GM08714 (cell line): Measurements from ENCODE around the gene SIL1.

Experiments used
- H3K4me3 ChIP-seq: fragments of 200-500 bp; sonication (Bioruptor generic); 2 replicates; pipeline ENCODE4 v1.5.1; 2014; ENCODE audit warnings: mild to moderate bottlenecking, low read length, inconsistent platforms
- ZNF274 ChIP-seq: IDR thresholded peaks from 2 replicates; pipeline ENCODE4 v1.6.1; 2012; ENCODE audit warnings: mild to moderate bottlenecking, low read depth, low read length

The SIL1 gene

DNA sequence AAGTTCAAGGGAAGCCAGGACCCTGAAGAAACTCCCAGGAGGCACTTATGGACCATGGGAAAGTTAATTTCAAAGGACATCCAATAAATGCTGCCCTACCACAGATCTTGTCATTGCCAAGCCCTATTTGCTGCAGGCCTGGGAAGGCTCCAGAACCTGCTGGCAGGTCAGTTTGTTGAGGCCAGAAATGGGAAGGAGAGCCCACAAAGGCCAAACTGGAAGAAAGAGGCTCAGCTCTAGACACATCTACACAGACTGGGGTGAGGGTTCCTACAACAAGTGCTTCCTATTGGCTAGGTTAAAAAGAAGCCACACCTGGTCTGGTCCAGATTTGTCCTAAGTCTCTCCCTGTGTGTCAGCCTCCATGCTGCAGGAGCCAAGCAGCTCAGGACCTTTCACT, 94.4 kb downstream of the SIL1 start:
- no peak for TF ChIP-seq ZNF274
- no peak overlapping the region for H3K4me3 ChIP-seq

DNA sequence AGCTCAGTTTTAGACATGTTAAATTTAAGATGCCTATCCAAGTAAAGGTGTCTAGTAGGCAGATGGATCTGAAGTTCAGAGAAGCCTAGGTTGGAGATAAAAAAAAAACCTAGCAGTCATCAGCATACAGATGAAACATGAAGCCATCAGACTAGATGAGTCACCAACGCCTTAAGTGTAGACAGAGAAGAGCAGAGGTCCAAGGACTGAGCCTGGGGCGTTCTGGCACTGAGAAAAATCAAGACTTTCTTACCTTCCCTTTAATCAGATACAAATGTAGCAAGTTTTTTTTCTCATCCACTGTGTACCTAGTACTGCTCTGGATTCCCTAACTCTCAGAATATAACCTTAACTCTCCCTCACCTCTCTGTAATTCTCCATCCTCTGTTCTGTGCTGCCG, 97.3 kb downstream of the SIL1 start:
- no peak overlapping the region for H3K4me3 ChIP-seq
- TF ChIP-seq ZNF274 = no peak

DNA sequence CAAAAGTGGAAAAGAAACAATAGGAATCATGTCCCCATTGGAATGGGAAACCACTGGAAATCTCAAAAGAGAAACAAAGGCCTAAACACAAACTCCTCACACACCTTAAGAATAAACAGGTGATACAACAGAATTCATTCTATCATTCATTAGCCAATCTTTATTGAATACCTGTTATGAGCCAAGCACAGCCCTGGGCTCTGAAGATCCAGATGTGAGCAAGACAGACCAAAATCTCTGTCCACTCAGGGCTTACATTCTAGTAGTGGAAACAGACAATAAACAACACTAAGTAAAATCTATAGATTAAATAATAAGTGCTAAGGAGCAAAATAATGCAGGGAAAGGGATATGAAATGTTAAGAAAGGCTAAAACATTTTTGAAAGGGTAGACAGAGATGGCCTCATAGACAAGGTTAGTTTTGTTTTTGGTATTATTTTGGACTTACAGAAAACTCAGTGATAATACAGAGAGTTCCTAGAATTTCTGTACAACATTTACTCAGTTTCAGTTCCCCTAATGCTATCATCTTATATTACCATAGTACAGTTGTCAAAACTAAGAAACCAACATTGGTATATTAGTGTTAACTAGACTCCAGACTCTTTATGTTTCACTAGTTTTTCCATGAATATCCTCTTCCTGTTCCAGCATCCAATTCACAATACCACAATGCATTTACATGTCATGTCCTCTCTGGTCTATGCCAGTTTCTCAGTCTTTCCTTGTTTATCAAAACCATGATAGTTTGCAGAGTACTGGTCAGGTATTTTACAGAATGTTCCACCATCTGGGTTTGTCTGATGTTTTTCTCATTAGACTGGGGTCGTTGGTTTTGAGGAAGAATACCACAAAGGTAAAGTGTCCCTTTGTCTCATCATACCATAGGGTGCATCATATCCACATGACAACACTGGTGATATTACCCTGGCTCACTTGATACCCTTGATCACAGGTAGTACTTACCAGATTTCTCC, 103.7 kb downstream of the SIL1 start:
- peak overlapping the region; percentile 18; the same call in 1 of the 2 replicates for H3K4me3 ChIP-seq
- no peak for TF ChIP-seq ZNF274

DNA sequence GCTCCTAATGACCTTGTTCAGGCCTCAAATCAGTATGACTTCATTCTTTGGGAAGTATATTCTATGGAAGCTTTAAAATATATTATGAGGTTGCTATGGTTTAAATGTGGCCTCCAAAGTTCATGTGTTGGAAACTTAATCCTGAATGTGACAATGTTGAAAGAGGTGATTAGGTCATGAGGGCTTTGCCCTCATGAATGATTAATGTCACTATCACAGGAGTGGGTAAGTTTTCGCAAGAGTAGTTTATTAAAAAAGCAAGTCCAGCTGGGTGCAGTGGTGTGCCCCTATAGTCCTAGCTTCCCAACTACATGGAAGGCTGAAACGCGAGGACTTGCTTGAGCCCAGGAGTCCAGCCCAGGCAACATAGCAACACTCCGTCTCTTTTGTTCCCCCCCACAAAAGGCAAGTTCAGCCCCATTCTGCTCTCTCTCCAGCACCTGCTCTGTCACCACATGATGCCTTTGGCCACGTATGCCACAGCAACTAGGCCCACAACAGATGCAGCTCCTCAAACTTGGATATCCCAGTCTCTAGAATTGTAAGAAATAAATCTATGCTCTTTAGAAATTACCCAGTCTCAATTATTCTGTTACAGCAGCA, 105.3 kb downstream of the SIL1 start:
- no peak for TF ChIP-seq ZNF274
- no peak overlapping the region for H3K4me3 ChIP-seq

DNA sequence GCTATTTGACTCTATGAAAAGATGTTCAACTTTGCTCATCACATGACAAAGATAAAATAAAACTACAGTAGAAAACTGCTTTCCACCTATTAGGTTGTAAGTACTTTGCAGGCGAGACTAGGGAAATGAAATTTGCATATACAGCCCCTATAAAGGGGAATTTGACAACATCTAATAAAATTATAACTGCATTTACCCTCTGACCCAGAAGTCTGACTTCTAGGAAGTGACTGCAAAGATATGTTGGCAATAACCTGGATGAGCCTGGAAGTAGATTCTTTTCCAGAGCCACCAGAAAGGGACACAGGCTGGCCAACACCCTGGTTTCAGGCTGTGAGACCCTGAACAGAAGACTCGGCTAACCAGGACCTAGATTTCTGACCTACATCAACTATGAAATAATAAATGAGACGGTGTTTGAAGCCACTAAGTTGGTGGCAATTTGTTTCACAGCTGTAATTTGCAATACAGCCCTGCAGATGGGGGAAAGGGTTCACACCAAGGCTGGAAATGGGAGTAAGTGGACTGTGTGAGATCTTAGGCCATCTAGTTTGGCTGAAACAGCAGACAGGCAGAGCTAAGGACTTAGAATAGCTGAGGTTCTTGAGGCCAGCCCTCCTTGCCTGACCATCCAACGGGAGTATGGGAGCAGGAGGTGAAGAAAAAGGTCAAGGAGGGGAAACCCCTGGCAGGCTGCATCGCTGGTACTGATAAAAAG, 106.6 kb downstream of the SIL1 start:
- TF ChIP-seq ZNF274 = no peak
- no peak overlapping the region for H3K4me3 ChIP-seq

DNA sequence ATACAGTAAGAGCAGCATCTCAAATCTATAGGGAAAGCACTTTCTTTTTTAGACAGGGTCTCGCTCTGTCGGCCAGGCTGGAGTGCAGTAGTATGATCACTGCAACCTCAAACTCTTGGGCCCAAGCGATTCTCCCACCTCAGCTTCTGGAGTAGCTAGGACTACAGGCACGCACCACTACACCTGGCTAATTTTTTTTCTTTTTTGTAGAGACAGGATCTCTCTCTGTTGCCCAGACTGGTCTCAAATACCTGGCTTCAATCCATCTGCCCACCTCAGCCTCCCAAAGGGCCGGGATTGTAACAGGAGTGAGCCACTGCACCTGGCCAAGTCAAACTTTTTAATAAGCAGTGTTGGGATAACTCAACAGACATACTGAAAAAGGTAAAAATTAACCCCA, 107.6 kb downstream of the SIL1 start:
- TF ChIP-seq ZNF274 = no peak
- no peak overlapping the region for H3K4me3 ChIP-seq

DNA sequence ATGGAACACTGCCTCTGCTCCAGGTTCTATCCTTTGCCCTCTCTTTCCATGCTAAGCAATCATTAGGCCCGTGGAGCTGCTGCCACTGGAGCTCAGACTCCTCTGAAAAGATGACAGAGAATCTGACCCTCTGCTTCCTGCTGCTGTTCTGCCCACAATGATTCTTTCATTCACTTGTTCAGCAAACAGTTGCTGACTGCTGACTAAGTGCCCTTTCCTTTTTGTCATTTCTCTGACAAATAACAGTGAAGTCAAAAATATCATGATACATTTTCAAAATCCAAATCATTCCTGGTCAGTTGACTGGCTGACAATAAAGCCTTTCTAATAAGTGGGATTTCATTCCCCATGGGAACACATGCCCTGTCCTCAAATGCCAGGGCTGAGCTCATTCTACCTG, 110.1 kb downstream of the SIL1 start:
- no peak overlapping the region for H3K4me3 ChIP-seq
- no peak for TF ChIP-seq ZNF274

DNA sequence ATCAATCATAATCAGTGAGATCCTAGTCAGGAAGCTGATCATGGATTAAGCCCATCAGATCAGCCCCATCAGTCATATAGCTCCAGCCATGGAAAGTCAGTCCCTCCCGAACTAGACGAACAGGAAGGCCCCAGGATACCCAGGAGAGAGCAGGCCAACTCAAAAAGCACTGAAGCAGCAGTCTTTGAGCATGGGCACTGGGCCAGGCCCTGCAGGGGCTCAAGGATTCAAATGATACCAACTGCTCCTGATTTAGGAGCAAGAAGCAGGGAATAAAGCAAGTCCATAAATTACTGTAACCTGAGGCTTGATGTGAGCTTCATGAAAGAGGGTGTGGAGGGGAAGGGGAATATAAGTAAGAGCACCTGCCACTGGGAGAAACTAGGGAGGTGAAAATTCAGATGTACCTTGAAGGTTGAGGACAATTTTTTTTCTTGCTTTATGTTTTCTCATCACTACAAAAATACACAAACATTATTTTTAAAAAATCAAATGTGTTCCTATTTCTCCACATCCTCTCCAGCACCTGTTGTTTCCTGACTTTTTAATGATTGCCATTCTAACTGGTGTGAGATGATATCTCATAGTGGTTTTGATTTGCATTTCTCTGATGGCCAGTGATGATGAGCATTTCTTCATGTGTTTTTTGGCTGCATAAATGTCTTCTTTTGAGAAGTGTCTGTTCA, 115.2 kb downstream of the SIL1 start:
- no peak overlapping the region for H3K4me3 ChIP-seq
- TF ChIP-seq ZNF274 = no peak

DNA sequence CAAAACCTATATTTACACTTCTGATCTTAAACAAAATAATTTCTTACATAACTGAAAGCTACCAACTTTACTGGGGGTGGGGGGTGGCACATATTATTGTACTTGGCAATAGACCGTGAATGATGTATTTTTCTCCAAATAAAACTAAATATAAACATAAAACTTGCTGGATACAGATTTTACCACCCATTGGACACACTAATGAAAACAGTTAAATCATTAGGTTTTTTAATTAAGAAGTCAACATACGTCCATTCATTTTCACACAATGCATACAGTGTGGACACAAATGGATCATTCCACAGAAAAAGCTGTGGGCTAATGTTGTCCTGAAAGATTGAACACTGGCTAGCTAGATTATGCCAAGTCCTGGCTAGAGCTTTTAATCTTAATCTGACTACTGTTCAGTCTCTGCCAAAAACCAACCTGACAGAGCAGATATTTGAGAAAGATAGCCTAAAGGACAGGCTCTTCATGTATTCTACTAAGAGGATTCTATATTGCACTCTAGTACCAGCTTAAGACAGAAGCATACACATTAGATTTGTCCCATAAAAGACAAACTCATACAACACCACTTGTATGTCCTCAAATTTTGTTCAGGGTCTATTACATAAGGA, 118.1 kb downstream of the SIL1 start:
- TF ChIP-seq ZNF274 = no peak
- no peak overlapping the region for H3K4me3 ChIP-seq

DNA sequence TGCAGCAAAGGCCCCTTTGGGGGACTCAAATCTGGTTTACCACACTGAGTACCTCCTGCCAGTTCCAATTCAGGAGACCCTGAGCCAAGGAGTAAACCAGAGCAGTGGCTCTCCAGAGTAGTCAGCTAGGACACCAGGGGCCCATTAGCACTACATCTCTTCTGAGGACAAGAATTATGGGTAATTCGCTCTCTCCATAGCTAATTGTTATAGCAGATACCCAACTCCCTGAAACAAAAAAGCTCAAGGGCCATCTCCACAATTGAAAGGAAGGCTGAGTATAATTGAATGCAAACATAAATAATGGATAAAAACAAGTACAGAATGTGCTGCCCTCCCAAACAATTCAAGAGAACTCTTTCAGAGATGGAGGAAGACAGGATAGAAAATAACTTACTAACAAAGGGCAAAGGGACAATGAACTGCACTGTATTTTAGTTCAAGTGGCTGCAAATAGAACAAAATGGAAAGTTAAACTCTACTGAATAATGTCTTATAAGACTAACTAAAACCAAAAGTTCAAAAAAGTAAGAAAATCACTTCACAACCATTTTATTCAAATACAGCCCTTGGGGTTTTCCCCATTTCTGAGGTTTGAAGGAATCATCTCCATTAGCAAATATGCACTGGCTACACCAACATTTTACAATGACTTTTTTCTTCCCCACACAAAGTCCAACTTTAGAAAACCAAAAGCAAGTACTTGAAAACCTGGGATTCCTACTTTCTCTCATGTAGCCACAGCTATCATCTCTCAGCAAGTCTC, 118.8 kb downstream of the SIL1 start:
- no peak overlapping the region for H3K4me3 ChIP-seq
- TF ChIP-seq ZNF274 = no peak

DNA sequence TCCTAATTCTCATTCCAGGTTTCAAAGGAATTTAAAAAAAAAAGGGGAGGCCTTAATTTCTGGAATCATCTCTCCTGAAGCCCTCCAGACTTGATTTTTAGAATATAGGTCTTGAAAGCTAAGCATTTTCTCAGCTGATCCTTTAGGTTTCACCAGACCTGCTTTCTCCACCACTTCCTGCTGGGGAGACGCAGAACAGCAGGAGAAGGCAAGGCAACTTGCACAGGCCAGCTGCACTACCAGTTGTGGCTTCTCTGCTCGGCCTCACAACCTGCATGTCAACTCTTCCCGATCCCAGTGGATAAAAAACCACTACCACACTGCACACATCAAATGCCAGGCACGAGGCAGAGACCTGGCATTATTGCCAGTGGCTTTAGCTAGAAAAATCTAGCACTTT, 119.8 kb downstream of the SIL1 start:
- TF ChIP-seq ZNF274 = no peak
- H3K4me3 ChIP-seq = no peak overlapping the region

DNA sequence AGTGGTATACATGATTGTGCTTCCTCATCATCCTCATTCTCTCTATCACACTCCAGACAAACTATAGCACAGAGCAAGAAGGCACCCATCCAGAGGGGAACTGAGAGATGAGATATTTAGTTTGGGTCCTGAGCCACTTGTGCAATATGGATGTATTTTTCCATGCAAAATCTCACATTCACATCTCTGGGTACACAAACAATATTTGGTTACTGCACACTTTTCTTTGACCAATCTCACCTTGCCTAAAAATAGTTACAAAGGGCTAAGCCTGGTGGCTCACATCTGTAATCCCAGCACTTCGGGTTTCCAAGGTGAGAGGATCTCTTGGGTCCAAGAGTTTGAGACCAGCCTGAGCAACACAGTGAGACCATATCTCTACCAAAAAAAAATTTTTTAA, 120.3 kb downstream of the SIL1 start:
- H3K4me3 ChIP-seq = no peak overlapping the region
- no peak for TF ChIP-seq ZNF274

DNA sequence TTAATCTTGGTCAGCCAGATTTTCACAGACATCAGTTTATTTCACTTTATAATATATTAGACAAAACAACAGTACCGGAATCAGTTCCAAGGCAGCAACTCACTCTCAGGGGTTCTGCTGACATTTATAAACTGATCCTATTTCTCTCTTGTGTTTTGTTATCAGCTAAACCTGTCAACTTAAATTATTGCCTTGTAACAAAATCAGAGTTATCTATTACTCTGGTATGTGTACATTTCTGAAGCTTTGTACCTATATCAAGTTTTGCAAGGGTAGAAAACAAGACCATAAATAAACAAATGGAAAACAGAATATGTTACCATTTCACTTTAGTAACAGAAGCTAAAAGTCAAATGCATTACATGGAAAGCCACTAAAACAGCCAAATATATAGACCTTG, 122.1 kb downstream of the SIL1 start:
- H3K4me3 ChIP-seq = no peak overlapping the region
- no peak for TF ChIP-seq ZNF274
